GM12891 (cell line): ENCODE results near the gene SLBP.

ENCODE experiments used
- POLR2A ChIP-seq: IDR thresholded peaks from 2 replicates; pipeline ENCODE4 v1.6.1; 2011; ENCODE audit warnings: low read depth, low read length, control low read depth
- POU2F2 ChIP-seq: IDR thresholded peaks from 2 replicates; pipeline ENCODE4 v1.6.1; 2011; ENCODE audit warnings: low read depth, mild to moderate bottlenecking, control low read depth, low read length, moderate library complexity
- SPI1 ChIP-seq: IDR thresholded peaks from 2 replicates; pipeline ENCODE4 v1.6.1; 2011; ENCODE audit warnings: low read depth, low read length, control low read depth
- TAF1 ChIP-seq: IDR thresholded peaks from 2 replicates; pipeline ENCODE4 v1.6.1; 2011; ENCODE audit warnings: low read depth, low read length, control low read depth

DNA sequence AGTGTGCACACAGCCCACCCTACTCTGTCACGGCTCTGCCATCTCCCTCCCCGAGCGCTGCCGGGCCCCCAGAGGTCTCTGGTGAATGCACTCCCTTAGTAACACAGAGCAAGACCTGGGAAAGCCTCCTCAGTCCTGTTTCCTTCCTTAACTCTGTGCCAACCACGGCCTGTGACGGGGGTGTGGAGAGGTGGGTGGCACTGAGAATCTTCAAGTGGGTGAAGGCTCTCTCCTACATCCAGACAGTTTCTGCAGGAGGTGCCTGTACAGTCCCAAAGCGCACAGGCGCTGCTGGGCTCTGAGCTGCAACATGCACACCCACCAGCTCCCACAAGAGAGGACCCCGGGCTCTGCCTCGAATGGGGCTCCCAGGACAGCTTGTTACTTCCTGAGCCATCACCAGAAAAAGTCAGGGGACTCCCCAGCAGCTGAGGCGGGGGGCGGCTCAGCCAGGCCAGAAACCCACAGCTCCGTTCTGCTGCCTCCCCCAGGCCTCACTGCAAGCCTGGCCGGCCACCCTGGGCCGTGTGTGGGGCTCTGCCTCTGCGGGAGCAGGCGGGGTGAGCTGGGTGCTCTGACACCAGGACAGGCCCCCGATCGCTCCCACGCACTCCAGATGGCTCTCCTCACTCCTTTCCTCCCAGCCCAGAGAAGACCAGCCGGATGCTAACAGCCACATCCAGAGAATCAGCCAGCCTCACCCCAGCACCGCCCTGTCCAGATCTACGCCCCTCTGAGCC is 57.7 kb downstream of the SLBP start:
- TF ChIP-seq POLR2A: no peak
- no peak for TF ChIP-seq POU2F2
- no peak for TF ChIP-seq SPI1
- TF ChIP-seq TAF1: no peak
